SH-SY5Y (cell line): ENCODE results near the gene CELF5.

ENCODE experiments used
- GATA2 ChIP-seq: IDR thresholded peaks from 2 replicates; pipeline ENCODE4 v1.6.1; 2011; ENCODE audit warnings: mild to moderate bottlenecking, low read depth, low read length
- GATA3 ChIP-seq: IDR thresholded peaks from 2 replicates; pipeline ENCODE4 v1.6.1; 2011; ENCODE audit warnings: low read depth, mild to moderate bottlenecking, low read length, moderate library complexity

- no peak for TF ChIP-seq GATA2
- TF ChIP-seq GATA3 = no peak
Observed at GRCh38 chr19:3188627-3189596, 35.5 kb upstream of the CELF5 start.
